ENCODE measurements around the gene PTS.

PTS gene

DNA sequence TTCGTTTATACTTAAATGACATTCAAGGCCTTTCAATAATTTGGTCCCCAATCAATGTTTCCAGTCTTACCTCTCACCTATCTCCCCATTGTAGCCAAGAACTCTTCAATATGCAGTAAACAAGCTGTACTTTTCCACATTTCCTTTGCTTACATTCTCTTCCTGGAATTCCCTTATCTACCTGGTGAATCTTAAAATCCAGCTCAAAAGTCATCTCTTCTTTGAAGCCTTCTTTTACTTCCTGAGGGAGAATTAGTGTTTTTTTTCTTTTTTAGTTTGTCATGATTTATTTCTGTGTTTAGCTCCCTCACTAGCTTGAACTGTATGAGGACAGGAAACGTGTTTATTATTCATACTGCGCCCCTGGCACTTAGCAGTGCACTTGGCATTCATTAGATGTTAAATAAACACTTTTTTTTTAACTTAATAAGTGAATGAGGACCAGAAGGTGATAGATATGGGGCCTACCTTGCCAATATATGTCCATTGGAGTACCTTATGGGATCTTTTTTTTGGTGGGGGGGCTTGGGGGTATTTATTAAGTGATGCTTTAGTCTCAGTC lies 4.9 kb upstream of the PTS start:
- DNase-seq (ENCODE audit: low read depth in 2 of 2): no peak

DNA sequence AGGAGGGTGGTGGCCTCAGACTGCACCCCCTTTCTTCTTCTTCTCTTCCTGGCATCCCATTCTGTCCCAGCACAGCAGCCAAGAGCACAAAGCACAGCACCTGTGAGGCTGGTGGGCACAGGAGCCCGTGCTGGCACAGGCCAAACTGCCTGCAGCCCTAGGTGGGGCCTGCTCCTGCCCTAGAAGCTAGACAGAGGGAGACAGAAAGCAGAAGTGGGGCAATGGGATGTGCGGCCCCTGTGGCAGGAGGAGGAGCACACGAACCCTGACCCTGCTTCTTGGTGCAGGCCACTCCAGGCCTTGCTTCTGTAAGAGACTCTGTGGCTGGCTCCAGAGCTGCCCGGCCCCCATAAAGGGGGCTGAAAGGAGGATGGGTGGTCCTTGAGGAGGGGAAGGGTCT lies 3.9 kb upstream of the PTS start:
- DNase-seq (ENCODE audit: low read depth in 2 of 2): no peak

DNA sequence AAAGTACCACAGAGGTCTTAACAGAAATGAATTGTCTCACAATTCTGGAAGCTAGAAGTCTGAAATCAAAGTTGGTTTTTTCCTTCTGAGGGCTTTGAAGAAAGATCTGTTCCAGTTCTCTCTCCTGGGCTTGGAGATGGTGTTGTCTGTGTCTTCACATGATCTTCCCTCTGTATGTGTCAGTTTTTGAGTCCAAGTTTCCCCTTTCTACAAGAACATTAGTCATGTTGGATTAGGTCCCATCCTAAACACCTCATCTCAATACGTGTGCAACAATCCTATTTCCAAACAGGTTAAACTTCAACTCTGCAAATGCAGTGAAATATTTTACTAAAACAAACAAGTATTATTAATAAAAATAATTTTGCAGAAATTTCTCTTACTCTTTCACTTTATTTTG lies 3.1 kb upstream of the PTS start:
- no peak for DNase-seq (ENCODE audit: low read depth in 2 of 2)

- no peak for DNase-seq (ENCODE audit: low read depth in 2 of 2)
Measured at GRCh38 chr11:112223754-112224532, 2.3 kb upstream of the PTS start.

- DNase-seq (ENCODE audit: low read depth in 2 of 2): no peak
Measured at GRCh38 chr11:112225753-112226061, 521 bp upstream of the PTS start.

GRCh38 chr11:112226831-112227401 lies 688 bp downstream of the PTS start:
- DNase-seq (ENCODE audit: low read depth in 2 of 2): no peak

GRCh38 chr11:112227471-112227870 lies 1.2 kb downstream of the PTS start:
- no peak for DNase-seq (ENCODE audit: low read depth in 2 of 2)

GRCh38 chr11:112228706-112229105 lies 2.5 kb downstream of the PTS start:
- DNase-seq (ENCODE audit: low read depth in 2 of 2): no peak

DNA sequence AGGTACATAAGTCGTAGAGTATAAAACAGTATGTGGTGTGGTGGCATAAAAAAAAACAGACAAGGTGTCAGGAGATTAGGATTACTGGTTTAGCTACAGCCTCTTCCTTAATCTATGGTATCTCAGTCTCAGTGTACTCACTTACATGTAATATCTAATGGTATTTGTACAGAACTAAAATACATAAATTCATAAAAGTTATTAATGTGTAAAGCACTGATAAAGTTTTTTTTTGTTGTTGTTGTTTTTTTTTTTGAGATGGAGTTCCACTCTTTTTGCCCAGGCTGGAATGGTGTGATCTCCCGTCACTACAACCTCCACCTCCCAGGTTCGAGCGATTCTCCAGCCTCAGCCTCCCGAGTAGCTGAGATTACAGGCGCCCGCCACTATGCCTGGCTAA lies 2.9 kb downstream of the PTS start:
- no peak for DNase-seq (ENCODE audit: low read depth in 2 of 2)

GRCh38 chr11:112229746-112230433 lies 3.7 kb downstream of the PTS start:
- no peak for DNase-seq (ENCODE audit: low read depth in 2 of 2)

DNA sequence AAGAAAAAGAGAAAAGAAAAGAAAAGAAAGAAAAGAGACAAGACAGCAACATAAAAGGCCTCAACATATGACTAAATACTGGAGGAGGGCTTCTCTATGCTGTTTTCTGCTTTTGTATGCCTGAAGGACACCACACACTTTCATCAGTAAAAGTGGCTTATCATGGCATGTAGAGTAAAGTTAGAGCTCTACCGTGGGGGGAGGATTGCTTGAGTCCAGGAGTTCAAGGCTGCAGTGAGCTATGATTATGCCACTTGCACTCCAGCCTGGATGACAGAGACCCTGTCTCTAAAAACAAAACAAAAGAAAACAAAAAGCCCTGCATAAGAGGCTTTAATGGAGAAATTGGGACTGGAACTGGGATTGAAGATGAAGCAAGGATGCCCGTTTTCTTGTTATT lies 5.7 kb downstream of the PTS start:
- DNase-seq (ENCODE audit: low read depth in 2 of 2): no peak

- DNase-seq (ENCODE audit: low read depth in 2 of 2): no peak
Measured at GRCh38 chr11:112235750-112236390, 9.6 kb downstream of the PTS start.

DNA sequence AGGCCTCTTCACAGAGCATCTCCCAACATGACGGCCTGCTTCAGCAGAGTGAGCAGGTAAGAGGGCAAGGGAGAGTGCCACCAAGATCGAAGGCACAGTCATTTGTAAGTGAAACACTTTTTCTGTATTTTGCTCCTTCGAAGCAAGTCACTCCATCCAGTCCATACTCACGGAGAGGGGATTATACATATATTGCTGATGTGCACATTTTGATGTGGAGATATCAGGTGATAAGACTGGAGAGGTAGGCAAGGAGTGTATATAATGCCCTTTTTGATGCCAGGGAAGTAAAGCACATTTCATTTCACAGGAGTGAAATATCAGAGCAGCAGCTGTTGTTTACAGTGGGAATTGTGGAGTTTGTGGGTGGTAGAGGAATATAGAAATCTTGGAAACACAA lies 11.2 kb downstream of the PTS start:
- no peak for DNase-seq (ENCODE audit: low read depth in 2 of 2)

- no peak for DNase-seq (ENCODE audit: low read depth in 2 of 2)
Measured at GRCh38 chr11:112238041-112238440, 11.8 kb downstream of the PTS start.

DNA sequence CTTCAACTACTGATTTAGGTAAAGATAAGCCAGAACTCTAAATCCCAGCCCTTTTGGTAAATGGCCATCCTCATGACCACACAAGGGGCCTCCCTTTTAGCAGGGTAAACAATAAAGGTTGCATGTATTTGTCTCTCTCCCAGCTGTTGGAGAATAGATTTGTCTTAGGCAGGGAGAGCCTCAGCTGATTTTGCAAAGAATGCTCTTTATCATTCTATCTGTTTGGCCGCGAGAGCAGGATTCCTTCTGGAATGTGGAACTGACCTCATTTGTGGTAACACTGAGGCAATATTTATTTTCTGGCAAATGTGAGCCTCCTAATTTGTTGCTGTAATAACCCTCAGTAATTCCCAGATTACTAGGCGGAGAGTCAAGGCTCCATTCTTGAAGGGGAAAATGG lies 15.3 kb downstream of the PTS start:
- no peak for DNase-seq (ENCODE audit: low read depth in 2 of 2)

DNA sequence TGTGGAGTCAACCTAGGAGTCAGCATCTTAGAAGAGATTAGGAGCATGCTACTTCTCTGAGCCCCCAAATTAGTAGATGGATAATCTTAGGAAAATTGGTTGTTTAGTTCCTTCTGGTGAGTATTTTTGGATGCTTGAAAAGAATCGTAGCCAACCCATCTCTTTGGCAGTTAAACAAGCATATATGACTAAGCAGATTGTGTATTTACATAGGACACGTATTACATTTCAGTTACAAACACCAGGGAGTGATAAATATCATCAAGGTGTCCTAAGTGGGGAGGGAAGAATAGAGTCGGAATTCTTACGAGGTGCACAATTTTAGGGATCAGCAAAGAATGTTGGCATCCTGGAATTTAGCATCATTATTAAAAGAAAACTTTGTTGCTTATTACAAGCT lies 21.0 kb downstream of the PTS start:
- DNase-seq (ENCODE audit: low read depth in 2 of 2): no peak

DNA sequence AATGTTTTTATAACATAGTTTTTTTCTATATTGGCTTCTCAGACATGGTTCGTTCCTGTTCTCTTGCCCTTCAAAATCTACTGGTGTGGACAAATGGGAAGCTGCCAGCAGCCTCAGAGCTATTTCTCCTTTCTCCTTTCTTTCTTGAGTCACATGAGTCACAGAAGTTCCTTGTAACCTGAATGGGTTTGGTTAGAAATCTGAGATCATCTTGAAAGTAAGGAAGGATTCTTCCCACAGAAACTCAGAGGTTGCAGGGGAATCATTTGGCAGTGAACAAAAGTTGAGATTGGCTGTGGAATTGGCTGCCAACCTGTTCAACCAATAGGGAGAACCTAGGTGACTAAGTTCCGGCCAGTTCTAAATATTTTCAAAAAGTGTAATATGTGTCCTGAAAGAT lies 22.0 kb downstream of the PTS start:
- no peak for DNase-seq (ENCODE audit: low read depth in 2 of 2)

DNA sequence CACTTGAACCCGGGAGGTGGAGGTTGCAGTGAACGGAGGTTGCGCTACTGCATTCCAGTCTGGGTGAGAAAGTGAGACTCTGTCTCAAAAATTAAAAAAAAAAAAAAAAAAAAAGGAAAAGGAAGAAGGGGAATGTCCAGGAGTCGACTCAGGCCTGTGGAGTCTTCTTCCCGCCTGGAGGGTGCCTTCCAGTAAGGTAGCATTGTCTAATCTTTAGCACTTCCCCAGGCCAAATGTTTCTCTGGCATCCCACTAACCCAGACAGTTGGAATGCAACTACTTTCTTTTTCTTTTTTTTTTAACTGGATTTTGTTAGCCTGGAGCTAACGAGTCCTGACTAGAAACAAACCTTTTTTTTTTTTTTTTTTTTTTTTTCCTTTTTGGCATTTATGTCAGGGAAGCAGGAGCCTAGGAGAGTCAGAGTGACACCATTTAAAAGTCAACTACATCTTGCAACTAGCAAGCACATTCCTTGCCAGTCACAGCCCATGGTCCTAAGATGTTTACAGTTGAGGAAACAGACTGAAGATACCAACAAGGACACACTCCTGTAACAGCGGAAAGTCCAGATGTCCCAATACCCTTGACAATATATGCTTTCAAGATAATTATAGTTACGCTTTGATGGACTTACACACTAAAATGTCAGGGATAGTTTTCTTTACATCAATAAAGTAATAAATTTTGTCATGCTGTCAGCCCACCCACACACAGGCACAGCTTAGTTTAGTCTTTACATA lies 23.8 kb downstream of the PTS start:
- no peak for DNase-seq (ENCODE audit: low read depth in 2 of 2)

- DNase-seq (ENCODE audit: low read depth in 2 of 2): no peak
Measured at GRCh38 chr11:112253605-112254242, 27.5 kb downstream of the PTS start.

DNA sequence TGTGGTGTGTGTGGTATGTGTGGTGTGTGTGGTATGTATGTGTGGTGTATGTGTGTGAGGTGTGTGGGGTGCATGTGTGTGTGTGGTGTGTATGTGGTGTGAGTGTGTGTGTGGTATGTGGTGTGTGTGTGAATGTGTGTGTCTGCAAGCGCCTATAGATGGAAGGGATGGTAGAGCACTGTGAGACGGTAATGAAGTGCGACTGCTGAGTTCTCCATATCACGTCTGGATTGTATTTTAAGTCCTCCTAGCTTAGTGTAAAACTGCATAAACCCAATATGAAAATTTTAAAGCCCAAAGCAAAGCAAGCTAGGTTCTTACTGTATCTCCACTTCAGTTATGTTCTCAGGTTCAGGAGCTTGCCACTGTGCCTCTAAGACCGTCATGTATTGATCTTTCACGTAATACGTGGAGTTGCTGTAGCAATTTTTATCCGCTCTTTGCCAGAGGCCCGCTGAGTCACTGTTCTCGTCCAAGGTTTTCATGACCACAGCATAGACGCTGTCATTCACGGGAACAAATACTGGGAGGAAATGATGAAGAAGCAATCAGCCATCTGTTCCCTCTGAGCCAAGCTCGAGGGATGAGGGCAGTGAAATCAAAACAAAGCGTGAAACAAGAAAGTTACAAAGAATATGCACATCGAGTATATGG lies 29.0 kb downstream of the PTS start:
- DNase-seq (ENCODE audit: low read depth in 2 of 2): no peak

GRCh38 chr11:112260490-112260889 lies 34.3 kb downstream of the PTS start, which contains the start of gene PLET1:
TSS of gene PLET1 (minus strand) at chr11:112260860. CDS start at chr11:112260589, 271 bp downstream.
- DNase-seq (ENCODE audit: low read depth in 2 of 2): no peak
